Activated CD8-positive, alpha-beta memory T cell treated with anti-CD3 and anti-CD28 coated beads, Interleukin-2, amount 50 U/mL, for 1 hour (primary cell): ENCODE measurements around the gene HNRNPL.
"Not testable (repeated sequence)": the region's sequence is repeated elsewhere in the genome, so short reads cannot be mapped to it uniquely, and the experiment has no call there.

ENCODE experiments used
- DNase-seq: peaks from one replicate; pipeline ENCODE4 v3.0.0-alpha.2; 2020; ENCODE audit errors: extremely low read depth

HNRNPL gene

DNA sequence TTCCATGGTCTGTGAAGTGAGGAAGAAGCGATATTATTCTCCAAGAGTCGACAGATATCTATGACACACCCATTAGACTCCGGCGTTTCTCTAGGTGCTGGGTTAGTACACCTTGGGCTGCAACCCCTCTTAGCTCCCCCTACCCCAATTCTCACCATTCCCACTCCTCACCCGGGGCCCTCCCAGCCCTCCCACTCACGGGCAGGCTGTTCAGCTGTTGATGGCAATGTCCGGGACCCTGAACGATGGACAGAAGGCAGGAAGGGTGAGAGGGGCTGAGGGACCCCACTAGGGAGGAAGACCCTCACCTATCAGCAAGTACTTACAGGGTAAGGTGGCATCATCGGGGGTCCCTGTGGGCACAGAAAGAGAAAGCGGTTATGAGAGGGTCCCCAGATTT lies 46.2 kb downstream of the HNRNPL start:
- DNase-seq, result no peak

DNA sequence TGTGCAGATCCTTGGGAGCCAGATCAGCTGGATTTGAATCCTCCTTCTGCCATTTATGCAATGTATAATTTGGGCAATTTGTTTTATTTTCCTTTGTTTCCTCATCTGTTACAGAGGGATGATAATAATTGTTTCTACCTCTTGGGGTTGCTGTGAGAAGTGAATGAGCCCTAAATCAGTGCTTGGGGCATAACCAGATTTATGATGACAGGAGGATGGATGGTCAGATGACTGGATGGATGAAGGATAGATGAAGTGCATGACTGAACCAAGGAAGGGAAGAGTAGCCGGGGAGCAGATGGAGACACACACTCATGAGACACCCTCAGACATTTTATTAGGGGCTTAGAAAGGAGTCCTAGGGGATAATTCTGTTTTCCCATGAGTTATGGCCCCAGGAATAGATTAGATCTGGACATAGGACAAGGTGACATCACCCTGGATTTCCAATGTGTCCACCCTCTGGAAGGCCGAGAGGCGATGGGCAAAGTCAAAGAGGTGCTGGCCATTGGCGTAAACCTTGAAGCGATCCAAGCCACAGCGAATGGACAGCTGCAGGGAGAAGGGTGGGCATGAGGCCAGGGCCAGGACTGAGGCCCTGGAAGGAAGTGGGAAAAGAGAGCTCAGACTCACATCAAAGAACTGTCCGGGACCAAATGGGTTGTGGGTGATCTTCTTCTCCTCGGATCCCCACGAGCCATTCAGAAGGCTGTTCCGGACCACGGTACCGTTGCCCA lies 48.3 kb downstream of the HNRNPL start:
- no peak for DNase-seq

DNA sequence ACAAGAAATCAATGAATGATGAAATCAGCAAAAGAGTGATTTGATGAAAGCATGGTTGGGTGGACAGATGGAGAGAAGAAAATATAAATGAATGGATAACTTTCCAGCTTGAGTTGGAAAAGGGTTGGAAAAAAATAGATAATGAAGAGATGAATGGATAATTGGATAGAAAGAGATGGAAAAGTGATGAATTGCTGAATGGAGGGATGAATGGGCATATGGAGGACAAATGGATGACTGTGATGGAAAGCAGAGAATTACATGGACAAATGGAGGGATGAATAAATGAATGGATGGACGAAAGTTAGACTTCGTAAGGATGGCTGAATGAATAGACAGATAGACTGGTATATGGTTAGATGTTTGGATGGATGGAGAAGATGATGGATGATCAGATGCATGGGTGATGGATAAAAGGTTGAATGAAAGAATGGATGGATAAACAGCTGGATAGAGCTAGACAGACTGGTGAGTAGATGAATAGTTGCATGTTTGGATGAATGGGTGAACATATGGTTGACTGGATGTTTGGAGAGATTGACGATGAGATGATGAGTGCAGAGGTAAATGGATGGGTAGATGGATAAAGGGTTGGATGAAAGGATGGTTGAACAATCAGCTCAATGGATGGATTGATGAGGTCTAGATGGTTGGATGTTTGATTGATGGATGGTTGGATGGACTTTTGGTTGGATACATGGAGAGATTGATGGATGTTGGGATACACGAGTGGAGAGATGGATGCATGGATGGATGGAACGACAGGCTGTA lies 49.0 kb downstream of the HNRNPL start:
- no peak for DNase-seq

DNA sequence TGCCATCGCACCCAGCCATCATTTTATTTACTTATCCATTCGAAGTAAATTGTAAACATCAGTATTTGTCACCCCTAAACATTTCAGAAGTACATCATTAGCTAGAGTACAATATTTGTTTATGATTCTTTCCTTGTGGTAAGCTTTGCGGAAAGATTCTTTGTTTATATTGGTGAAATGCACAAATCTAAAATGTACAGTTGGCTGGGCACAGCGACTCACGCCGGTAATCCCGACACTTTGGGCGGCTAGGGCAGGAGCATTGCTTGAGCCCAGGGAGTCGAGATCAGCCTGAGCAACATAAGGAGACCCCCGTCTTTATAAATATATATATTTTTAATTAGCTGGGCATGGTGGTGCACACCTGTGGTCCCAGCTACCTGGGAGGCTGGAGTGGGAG lies 50.7 kb downstream of the HNRNPL start:
- no peak for DNase-seq

DNA sequence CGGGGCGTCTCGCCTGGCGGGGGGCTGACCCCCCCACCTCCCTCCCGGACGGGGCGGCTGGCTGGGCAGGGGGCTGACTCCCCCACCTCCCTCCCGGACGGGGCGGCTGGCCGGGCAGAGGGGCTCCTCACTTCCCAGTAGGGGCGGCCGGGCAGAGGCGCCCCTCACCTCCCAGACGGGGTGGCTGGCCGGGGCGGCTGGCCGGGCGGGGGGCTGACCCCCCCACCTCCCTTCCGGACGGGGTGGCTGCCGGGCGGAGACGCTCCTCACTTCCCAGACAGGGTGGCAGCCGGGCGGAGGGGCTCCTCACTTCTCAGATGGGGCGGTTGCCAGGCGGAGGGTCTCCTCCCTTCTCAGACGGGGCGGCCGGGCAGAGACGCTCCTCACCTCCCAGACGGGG lies 52.0 kb downstream of the HNRNPL start:
- not testable (repeated sequence) for DNase-seq

DNA sequence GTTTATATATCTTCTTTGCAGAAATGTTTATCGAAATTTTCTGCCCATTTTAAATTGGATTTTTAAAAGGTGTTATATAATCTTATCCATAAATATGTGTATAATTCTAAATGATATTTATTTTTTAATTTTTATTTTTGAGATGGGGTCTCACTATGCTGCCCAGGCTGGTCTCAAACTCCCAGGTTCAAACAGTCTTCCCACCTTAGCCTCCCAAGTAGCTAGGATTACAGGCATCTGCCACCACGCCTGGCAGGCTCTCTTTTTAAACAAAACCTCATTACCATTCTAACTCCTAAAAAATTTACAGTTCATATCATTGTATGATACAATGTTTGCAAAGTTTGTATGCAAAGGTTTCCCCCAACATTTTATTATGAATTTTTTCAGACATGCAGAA lies 53.6 kb downstream of the HNRNPL start:
- DNase-seq, result no peak

DNA sequence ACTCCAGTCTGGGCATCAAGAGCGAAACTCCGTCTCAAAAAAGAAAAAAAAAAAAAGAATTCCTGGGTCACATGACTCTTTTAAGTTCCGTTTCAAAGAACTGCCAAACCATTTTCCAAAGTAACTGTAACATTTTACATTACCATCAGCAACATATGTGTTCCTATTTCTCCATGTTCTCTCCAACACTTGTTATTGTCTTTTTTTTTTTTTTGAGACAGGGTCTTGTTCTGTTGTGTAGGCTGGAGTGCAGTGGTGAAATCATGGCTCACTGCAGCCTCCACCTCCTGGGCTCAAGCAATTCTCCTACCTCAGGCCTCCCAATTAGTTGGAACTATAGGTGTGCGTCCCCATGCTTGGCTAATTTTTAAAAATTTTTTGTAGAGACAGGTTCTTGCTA lies 54.2 kb downstream of the HNRNPL start:
- no peak for DNase-seq

DNA sequence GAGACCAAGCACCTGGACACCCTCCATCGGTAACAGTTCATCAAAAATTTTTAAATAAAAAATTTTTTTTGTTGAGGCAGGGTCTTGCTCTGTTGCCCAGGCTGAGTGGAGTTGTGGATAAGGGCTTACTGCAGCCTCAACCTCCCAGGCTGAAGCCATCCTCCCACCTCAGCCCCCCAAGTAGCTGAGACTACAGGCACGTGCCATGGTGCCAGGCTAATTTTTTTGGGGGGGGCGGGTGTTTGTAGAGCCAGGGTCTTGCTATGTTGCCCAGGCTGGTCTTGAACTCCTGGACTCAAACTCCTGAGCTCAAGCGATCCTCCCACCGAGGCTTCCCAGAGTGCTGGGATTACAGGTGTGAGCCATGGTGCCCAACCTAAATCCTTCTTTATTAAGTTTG lies 56.1 kb downstream of the HNRNPL start:
- no peak for DNase-seq

DNA sequence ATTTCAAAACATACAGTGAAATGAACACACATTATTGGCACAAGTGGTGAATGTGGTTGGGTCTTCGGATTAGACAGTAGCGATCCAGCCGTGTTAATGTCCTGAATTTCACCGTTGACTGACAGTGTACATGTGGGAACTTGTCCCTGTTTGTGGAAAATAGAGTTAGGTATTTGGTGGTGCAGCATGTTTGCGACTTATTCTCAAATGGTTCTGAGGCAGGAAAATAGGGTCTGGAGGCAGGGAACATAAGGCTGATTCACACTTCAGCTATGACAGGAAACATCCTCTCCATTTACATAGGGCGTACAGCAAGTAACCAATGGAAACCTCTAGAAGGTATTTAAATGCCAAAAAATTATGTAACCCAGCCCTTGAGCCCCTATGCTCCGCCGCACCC lies 56.6 kb downstream of the HNRNPL start:
- DNase-seq, result no peak

DNA sequence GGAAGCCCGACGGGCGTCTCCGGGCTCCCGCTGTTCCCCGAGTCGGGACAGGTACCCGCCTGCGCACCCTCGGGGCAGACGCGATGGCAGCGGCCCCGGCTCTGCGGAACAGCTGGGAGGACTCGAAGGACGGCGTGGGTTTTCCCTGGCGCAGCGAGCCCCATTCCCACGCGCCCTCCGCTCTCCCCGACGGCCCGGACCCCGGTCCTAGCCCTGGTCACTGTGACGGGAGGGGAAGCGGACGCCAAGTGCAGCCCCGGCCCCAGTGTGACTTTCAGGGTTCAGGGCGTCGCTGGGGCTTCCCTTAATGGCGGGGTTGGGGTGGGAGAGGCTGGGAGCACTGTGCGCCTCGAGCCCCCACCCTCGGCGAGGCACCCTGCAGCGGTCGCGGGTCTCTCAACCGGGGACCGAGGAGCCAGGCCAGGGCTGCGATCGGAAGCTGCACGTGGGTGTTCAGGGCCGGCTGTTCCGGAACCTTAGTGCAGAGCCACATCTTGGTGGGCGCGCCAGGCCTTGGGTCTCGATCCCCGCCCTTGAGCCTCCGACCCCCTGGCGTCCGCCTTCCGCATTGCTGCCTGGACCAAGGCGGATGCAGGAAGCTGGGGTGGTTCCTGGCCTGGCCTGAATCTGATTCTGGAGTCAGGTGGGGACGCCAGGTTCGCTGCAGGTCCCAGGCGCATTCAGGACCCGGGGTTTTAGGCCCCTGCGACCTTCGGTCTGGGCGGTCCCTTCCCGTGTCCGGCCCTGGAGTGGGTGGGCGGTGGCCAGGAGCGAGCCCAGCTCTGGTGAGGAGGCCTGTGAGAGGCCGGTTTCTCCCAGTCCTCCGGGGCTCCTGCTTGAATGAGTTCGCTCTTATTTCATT lies 57.3 kb downstream of the HNRNPL start:
- DNase-seq, result no peak

DNA sequence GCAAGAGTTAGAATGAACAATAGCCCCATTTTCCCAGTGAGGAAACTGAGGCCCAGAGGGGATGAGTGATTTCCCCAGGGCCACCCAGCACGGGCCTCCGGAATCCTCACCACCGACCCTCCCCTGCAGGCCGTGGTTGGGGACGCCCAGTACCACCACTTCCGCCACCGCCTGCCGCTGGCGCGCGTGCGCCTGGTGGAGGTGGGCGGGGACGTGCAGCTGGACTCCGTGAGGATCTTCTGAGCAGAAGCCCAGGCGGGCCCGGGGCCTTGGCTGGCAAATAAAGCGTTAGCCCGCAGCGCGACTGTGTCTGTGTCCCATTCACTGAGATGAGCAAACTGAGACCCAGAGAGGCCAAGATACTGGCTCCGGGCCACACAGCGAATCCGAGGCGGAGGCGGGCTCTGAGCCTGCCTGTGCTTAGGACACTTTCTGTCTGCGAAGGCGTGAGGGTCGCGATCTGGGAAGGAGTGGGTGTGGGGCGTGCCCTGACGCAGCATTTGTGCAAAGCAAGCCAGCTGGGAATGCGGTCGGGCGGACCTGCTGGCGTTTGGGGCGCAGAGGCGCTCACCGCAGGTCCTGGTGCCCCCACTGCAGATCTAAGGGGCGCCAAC lies 58.2 kb downstream of the HNRNPL start:
- not testable (repeated sequence) for DNase-seq

DNA sequence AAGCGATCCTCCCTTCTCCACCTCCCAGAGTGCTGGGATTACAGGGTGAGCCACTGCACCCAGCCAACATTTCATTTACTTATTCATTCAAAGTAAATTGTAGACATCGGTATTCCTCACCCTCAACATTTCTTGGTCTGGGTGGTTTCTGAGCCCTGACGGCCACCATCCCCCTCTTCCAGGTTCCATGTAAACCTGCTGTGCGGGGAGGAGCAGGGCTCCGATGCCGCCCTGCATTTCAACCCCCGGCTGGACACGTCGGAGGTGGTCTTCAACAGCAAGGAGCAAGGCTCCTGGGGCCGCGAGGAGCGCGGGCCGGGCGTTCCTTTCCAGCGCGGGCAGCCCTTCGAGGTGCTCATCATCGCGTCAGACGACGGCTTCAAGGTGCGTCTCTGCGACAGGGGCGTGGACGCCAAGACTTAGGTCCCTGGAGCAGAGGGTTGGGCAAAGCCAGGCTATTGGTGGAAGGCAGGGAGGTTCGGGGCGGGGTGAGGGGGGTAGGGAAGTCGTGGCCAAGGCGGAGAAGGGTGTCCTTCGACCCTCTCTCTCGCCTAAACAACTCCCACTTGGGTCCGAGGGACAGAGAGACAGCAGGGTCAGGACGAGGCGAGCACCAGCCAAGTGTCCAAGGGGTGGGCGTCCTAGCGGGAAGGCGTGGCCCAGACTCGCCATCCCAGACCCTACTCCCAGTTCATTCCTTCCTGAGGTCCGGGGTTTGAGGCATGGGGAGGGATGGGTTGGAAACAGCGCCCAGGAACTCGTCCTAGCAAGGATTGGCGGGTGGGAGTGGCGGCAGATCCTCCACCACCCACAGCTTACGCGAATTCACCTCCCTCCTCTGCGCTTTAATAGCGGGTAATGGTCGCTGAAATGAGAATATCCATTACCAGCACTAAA lies 59.0 kb downstream of the HNRNPL start:
- not testable (repeated sequence) for DNase-seq

DNA sequence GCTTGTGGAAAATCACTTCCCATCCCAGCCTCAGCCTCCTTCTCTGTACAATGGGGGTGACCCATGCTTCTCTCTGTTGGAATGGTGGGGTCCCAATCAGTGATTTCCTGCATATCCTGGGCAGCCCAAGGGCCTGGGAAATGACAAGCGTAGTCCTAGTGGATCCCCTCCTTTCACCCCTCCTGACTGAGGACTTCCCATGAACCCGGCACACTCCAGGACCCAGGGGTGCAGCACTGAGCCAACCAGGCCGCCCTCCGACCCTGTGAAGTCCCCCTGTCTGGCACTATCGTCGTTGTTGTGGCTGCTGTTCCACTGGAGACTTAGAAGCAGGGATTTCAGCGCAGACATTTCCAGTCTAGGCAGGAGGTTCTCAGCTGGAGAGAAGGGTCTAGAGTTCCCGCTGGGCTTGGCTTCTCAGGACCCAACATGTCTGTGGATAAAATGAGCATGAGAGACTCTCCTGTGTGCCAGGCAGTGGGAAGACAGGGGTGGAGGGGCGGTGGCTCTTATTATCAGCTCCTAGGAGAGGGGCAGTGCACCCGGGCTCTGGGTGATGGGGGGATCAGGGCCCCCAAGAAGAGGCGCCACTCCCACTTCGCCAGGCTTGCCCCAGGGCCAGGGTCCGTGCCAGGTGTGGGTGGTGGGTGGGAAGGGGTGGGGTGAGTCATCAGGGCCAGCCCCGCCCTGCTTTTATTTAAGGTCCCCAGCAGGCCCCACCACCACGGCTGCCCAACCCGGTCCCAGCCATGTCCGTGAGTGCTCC lies 61.1 kb downstream of the HNRNPL start, which contains the start of gene LGALS7B:
LGALS7B (plus strand) TSS at position 723 of the 766 bp plus-strand sequence; CDS start at position 750, 27 bp downstream.
- DNase-seq, result no peak

DNA sequence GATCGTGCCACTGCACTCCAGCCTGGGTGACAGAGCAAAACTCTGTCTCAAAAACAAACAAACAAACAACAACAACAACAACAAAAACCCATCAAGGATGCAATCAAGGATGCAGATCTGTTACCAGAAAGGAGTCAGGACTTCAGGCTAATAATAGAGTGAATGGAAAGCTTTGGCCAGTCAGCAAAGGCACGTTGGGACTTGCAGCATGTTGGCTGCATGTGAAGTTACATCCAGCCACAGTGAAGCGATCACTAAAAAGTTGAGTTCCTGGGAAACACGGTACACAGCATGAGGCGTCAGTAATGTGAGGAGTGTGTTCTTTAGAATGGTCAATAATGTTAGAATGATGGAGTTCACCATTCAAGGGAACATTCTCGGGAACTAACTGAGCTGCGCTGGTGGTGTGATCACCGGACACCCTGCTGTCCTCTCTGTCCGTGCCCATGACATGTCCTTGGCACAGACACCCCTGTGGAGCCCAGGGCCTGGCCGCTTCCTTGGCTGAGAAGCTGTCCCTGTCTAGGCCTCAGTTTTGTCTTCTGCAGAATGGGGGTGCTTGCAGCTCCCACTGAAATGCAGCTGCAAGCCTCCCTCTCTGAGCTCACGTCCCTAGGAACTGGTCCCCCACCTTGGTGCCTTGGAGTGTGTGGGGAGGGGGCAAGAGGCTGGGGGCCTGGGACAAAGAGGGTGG lies 63.1 kb downstream of the HNRNPL start:
- DNase-seq, result no peak
